ENCODE measurements around the gene SLC24A2.

- TF ChIP-seq CTCF (IDR thresholded peaks at IDR 0.05) (no peak), POLR2A (IDR thresholded peaks at IDR 0.05) (no peak)
Measured at GRCh38 chr9:19746223-19746622, 42.6 kb downstream of the SLC24A2 start.
